ENCODE measurements around the gene WDR26.
"Not testable (repeated sequence)": the region's sequence is repeated elsewhere in the genome, so short reads cannot be mapped to it uniquely, and the experiment has no call there.

The WDR26 gene

DNA sequence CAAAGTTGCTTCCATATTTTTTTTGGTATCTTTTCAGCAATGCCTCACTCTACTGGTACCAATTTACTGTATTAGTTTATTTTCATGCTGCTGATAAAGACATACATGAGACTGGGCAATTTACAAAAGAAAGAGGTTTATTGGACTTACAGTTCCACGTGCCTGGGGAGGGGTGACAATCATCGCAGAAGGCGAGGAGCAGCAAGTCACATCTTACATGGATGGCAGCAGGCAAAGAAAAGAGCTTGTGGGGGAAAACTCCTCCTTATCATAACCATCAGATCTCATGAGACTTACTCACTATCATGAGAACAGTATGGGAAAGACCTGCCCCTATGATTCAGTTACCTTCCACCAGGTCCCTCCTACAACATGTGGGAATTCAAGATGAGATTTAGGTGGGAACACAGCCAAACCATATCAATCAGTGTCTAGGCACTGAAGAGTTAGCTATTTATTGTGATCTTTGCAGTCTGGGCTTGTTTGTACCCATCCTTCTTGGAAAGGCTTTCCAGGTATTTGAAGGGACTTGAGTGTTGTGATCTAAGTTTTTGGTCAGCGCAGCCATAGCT lies 46.4 kb upstream of the WDR26 start:
- no CpG with 5 or more reads among the region's 4 CpGs for WGBS, 2 donors (ENCODE audit: extremely low coverage in 2 of 2, insufficient read length in 2 of 2, insufficient replicate concordance in 1 of 2)
- H3K18ac ChIP-seq (ENCODE audit: low read length); H3K9ac ChIP-seq (ENCODE audit: low read depth, low read length, poor library complexity); H2BK12ac ChIP-seq (ENCODE audit: low read length); H2AK5ac ChIP-seq (ENCODE audit: low read depth, low read length); H2BK15ac ChIP-seq (ENCODE audit: low read length); H3K14ac ChIP-seq (ENCODE audit: low read length); H3K23ac ChIP-seq (ENCODE audit: low read depth, low read length, poor library complexity); H3K79me1 ChIP-seq (ENCODE audit: low read depth, low read length); H2BK5ac ChIP-seq (ENCODE audit: low read length); DNase-seq (ENCODE audit: low spot score); H3K4ac ChIP-seq (ENCODE audit: low read length); H3K4me3 ChIP-seq (ENCODE audit: low read length in 2 of 2); H3K27me3 ChIP-seq (ENCODE audit: control insufficient read depth in 3 of 3, insufficient read depth in 3 of 3, low read depth in 1 of 3, low read length in 3 of 3); H4K8ac ChIP-seq (ENCODE audit: low read depth, low read length); H3K9me3 ChIP-seq (replicated peaks in 1 of 2; ENCODE audit: control insufficient read depth in 2 of 2, insufficient read depth in 1 of 2, low read depth in 1 of 2, low read length in 2 of 2); H3K27ac ChIP-seq (replicated peaks; ENCODE audit: low read length); H2AFZ ChIP-seq (ENCODE audit: low read length); H4K91ac ChIP-seq (ENCODE audit: low read depth, low read length, poor library complexity); H3K4me2 ChIP-seq (ENCODE audit: insufficient read depth, low read length, poor library complexity, severe bottlenecking); H3K4me1 ChIP-seq (ENCODE audit: control insufficient read depth in 2 of 2, insufficient read depth in 1 of 2, low read depth in 1 of 2, low read length in 2 of 2); H3K36me3 ChIP-seq (replicated peaks in 1 of 2; ENCODE audit: control insufficient read depth in 2 of 2, insufficient read depth in 2 of 2, low read length in 2 of 2); H2BK120ac ChIP-seq (ENCODE audit: low read depth, low read length): not testable (repeated sequence)

DNA sequence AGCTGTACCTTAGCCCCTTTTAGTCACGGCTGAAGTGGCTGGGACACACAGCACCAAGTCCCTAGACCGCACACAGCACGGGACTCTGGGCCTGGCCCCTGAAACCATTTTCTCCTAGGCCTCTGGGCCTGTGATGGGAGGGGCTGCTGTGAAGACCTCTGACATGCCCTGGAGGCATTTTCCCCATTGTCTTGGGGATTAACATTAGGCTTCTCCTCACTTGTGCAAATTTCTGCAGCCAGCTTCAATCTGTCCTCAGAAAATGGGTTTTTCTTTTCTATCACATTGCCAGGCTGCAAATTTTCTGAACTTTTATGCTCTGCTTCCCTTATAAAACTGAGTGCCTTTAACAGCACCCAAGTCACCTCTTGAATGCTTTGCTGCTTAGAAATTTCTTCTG lies 45.6 kb upstream of the WDR26 start:
- H2AFZ ChIP-seq (ENCODE audit: low read length); H2AK5ac ChIP-seq (ENCODE audit: low read depth, low read length); H2BK15ac ChIP-seq (ENCODE audit: low read length); H3K18ac ChIP-seq (ENCODE audit: low read length); H2BK120ac ChIP-seq (ENCODE audit: low read depth, low read length); H3K4me2 ChIP-seq (ENCODE audit: insufficient read depth, low read length, poor library complexity, severe bottlenecking); H3K9ac ChIP-seq (ENCODE audit: low read depth, low read length, poor library complexity); H3K79me1 ChIP-seq (ENCODE audit: low read depth, low read length); DNase-seq (ENCODE audit: low spot score); H3K4ac ChIP-seq (ENCODE audit: low read length); H4K91ac ChIP-seq (ENCODE audit: low read depth, low read length, poor library complexity); H4K8ac ChIP-seq (ENCODE audit: low read depth, low read length); H3K9me3 ChIP-seq (replicated peaks in 1 of 2; ENCODE audit: control insufficient read depth in 2 of 2, insufficient read depth in 1 of 2, low read depth in 1 of 2, low read length in 2 of 2); H3K4me3 ChIP-seq (ENCODE audit: low read length in 2 of 2); H3K14ac ChIP-seq (ENCODE audit: low read length); H3K27me3 ChIP-seq (ENCODE audit: control insufficient read depth in 3 of 3, insufficient read depth in 3 of 3, low read depth in 1 of 3, low read length in 3 of 3); H3K23ac ChIP-seq (ENCODE audit: low read depth, low read length, poor library complexity); H3K27ac ChIP-seq (replicated peaks; ENCODE audit: low read length); H3K4me1 ChIP-seq (ENCODE audit: control insufficient read depth in 2 of 2, insufficient read depth in 1 of 2, low read depth in 1 of 2, low read length in 2 of 2); H3K36me3 ChIP-seq (replicated peaks in 1 of 2; ENCODE audit: control insufficient read depth in 2 of 2, insufficient read depth in 2 of 2, low read length in 2 of 2); H2BK5ac ChIP-seq (ENCODE audit: low read length); H2BK12ac ChIP-seq (ENCODE audit: low read length): not testable (repeated sequence)
- no CpG with 5 or more reads among the region's 3 CpGs for WGBS, 2 donors (ENCODE audit: extremely low coverage in 2 of 2, insufficient read length in 2 of 2, insufficient replicate concordance in 1 of 2)

DNA sequence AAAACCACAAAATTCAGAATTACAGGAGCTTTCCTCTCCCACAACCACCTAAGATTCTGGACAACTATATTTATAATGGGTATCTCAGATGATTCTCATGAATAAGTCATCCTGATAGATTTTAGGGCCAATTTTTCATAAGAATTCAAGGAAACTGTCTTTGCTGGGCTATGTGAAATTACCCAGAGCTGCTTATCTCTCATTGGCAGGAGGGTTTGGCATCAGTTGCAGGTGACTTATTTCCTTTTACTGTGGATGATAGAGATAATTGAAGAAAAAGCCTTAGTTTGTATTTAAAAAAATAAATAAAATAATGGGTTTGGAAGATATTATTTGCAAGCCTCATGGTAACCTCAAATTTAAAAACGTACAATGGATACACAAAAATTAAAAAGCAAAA lies 38.2 kb upstream of the WDR26 start:
- H3K18ac ChIP-seq (ENCODE audit: low read length), result no peak overlapping the region

DNA sequence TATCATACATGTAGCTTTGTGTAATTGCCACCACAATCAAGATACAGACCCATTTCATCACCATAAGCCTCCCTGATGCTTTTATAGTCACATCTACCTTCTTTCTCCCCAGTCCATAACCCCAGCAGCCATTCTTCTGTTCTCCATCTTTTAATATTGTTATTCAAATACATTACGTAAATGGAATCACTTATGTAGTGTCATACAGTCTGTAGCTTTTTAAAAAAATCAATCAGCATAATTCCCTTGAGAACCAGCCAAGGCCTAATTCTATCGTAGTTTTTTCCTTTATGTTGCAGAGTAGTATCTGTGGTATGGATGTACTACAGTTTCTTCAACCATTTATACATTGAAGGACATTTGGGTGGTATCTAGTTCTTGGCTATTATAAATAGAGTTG lies 31.6 kb upstream of the WDR26 start:
- no peak overlapping the region for H2AK5ac ChIP-seq (ENCODE audit: low read depth, low read length)
- H3K4me2 ChIP-seq (ENCODE audit: insufficient read depth, low read length, poor library complexity, severe bottlenecking), result no peak overlapping the region
- H3K4ac ChIP-seq (ENCODE audit: low read length), result no peak overlapping the region
- no CpG with 5 or more reads among the region's 2 CpGs for WGBS, 2 donors (ENCODE audit: extremely low coverage in 2 of 2, insufficient read length in 2 of 2, insufficient replicate concordance in 1 of 2)
- H3K4me1 ChIP-seq (ENCODE audit: control insufficient read depth in 2 of 2, insufficient read depth in 1 of 2, low read depth in 1 of 2, low read length in 2 of 2), result no peaks in the 10 kb centered on the region
- H3K27me3 ChIP-seq (ENCODE audit: control insufficient read depth in 3 of 3, insufficient read depth in 3 of 3, low read depth in 1 of 3, low read length in 3 of 3), result no peaks in the 10 kb centered on the region
- H3K9ac ChIP-seq (ENCODE audit: low read depth, low read length, poor library complexity), result no peak overlapping the region
- H2BK15ac ChIP-seq (ENCODE audit: low read length), result no peak overlapping the region
- no peak overlapping the region for H3K18ac ChIP-seq (ENCODE audit: low read length)
- no peak overlapping the region for H2BK12ac ChIP-seq (ENCODE audit: low read length)
- H3K4me3 ChIP-seq (ENCODE audit: low read length in 2 of 2), result no peak overlapping the region
- no peaks in the 10 kb centered on the region for H3K79me1 ChIP-seq (ENCODE audit: low read depth, low read length)
- no peak overlapping the region for H2BK5ac ChIP-seq (ENCODE audit: low read length)
- H3K9me3 ChIP-seq (replicated peaks in 1 of 2; ENCODE audit: control insufficient read depth in 2 of 2, insufficient read depth in 1 of 2, low read depth in 1 of 2, low read length in 2 of 2), result peaks cover 0 to 6% of the 10 kb centered on the region in 2 donors
- H3K23ac ChIP-seq (ENCODE audit: low read depth, low read length, poor library complexity), result no peak overlapping the region
- no peak overlapping the region for H3K14ac ChIP-seq (ENCODE audit: low read length)
- H2AFZ ChIP-seq (ENCODE audit: low read length), result no peak overlapping the region
- no peak for DNase-seq (ENCODE audit: low spot score)
- H3K27ac ChIP-seq (replicated peaks; ENCODE audit: low read length), result no peak overlapping the region
- no peak overlapping the region for H4K91ac ChIP-seq (ENCODE audit: low read depth, low read length, poor library complexity)
- H4K8ac ChIP-seq (ENCODE audit: low read depth, low read length), result no peak overlapping the region
- no peak overlapping the region for H2BK120ac ChIP-seq (ENCODE audit: low read depth, low read length)
- H3K36me3 ChIP-seq (replicated peaks in 1 of 2; ENCODE audit: control insufficient read depth in 2 of 2, insufficient read depth in 2 of 2, low read length in 2 of 2), result no peaks in the 10 kb centered on the region

More for the DNA sequence above, 38.2 kb upstream of the WDR26 start:
- no peak overlapping the region for H2BK120ac ChIP-seq (ENCODE audit: low read depth, low read length)
- no peaks in the 10 kb centered on the region for H3K36me3 ChIP-seq (replicated peaks in 1 of 2; ENCODE audit: control insufficient read depth in 2 of 2, insufficient read depth in 2 of 2, low read length in 2 of 2)
- H2BK5ac ChIP-seq (ENCODE audit: low read length), result no peak overlapping the region
- H3K23ac ChIP-seq (ENCODE audit: low read depth, low read length, poor library complexity), result no peak overlapping the region
- no peak overlapping the region for H3K9ac ChIP-seq (ENCODE audit: low read depth, low read length, poor library complexity)
- DNase-seq (ENCODE audit: low spot score), result no peak
- H3K27ac ChIP-seq (replicated peaks; ENCODE audit: low read length), result no peak overlapping the region
- H4K91ac ChIP-seq (ENCODE audit: low read depth, low read length, poor library complexity), result no peak overlapping the region
- no peak overlapping the region for H2AFZ ChIP-seq (ENCODE audit: low read length)
- no peak overlapping the region for H3K4me3 ChIP-seq (ENCODE audit: low read length in 2 of 2)
- no peak overlapping the region for H2BK12ac ChIP-seq (ENCODE audit: low read length)
- H2AK5ac ChIP-seq (ENCODE audit: low read depth, low read length), result no peak overlapping the region
- no peak overlapping the region for H3K4ac ChIP-seq (ENCODE audit: low read length)
- no peak overlapping the region for H3K4me2 ChIP-seq (ENCODE audit: insufficient read depth, low read length, poor library complexity, severe bottlenecking)
- H3K9me3 ChIP-seq (replicated peaks in 1 of 2; ENCODE audit: control insufficient read depth in 2 of 2, insufficient read depth in 1 of 2, low read depth in 1 of 2, low read length in 2 of 2), result peaks cover 2 to 6% of the 10 kb centered on the region in 2 donors
- H3K4me1 ChIP-seq (ENCODE audit: control insufficient read depth in 2 of 2, insufficient read depth in 1 of 2, low read depth in 1 of 2, low read length in 2 of 2), result no peaks in the 10 kb centered on the region
- no peak overlapping the region for H3K14ac ChIP-seq (ENCODE audit: low read length)
- no peak overlapping the region for H4K8ac ChIP-seq (ENCODE audit: low read depth, low read length)
- H2BK15ac ChIP-seq (ENCODE audit: low read length), result no peak overlapping the region
- no peaks in the 10 kb centered on the region for H3K79me1 ChIP-seq (ENCODE audit: low read depth, low read length)
- H3K27me3 ChIP-seq (ENCODE audit: control insufficient read depth in 3 of 3, insufficient read depth in 3 of 3, low read depth in 1 of 3, low read length in 3 of 3), result no peaks in the 10 kb centered on the region
- WGBS, 2 donors (ENCODE audit: extremely low coverage in 2 of 2, insufficient read length in 2 of 2, insufficient replicate concordance in 1 of 2), result no CpG with 5 or more reads among the region's 1 CpG

Data from neuronal stem cell (in vitro differentiated cells).